Trophoblast cell (in vitro differentiated cells and primary cell): ENCODE data around the gene CD58.

Experiments used
- DNase-seq, 2 donors: peaks; one replicate each; pipeline ENCODE4 v3.0.0-alpha.2; 2016
- H2AFZ ChIP-seq: 2 replicates; pipeline ENCODE4 v1.6.1; 2013; ENCODE audit warnings: low read length, moderate library complexity, mild to moderate bottlenecking; ENCODE audit not compliant: insufficient read depth, poor library complexity
- H2AK5ac ChIP-seq: 2 replicates; pipeline ENCODE4 v1.6.1; 2013; ENCODE audit warnings: mild to moderate bottlenecking, low read length
- H2BK120ac ChIP-seq: 2 replicates; pipeline ENCODE4 v1.6.1; 2013; ENCODE audit warnings: low read length, mild to moderate bottlenecking, moderate library complexity; ENCODE audit not compliant: insufficient read depth, poor library complexity
- H2BK12ac ChIP-seq: 2 replicates; pipeline ENCODE4 v1.6.1; 2013; ENCODE audit warnings: mild to moderate bottlenecking, low read length, moderate library complexity
- H2BK5ac ChIP-seq: 2 replicates; pipeline ENCODE4 v1.6.1; 2013; ENCODE audit warnings: low read length, low read depth, moderate library complexity, mild to moderate bottlenecking; ENCODE audit not compliant: poor library complexity
- H3K14ac ChIP-seq: 2 replicates; pipeline ENCODE4 v1.6.1; 2013; ENCODE audit warnings: mild to moderate bottlenecking, low read length
- H3K18ac ChIP-seq: 2 replicates; pipeline ENCODE4 v1.6.1; 2013; ENCODE audit warnings: mild to moderate bottlenecking, low read length
- H3K23ac ChIP-seq: 2 replicates; pipeline ENCODE4 v1.6.1; 2013; ENCODE audit warnings: low read length
- H3K27ac ChIP-seq: 2 replicates; pipeline ENCODE4 v1.5.1; 2013; ENCODE audit warnings: low read depth, mild to moderate bottlenecking, inconsistent platforms, low read length, moderate library complexity
- H3K27me3 ChIP-seq: 2 replicates; pipeline ENCODE4 v1.6.1; 2013; ENCODE audit warnings: inconsistent platforms, mild to moderate bottlenecking, low read length, moderate library complexity; ENCODE audit not compliant: insufficient read depth
- H3K36me3 ChIP-seq, 2 experiments: 1 replicate in 1 of 2; 2 replicates in 1 of 2; pipeline ENCODE4 v1.6.1; 2013; ENCODE audit warnings: low read length in 2 of 2, mild to moderate bottlenecking in 2 of 2, moderate library complexity in 1 of 2; ENCODE audit not compliant: insufficient read depth in 2 of 2, control insufficient read depth in 1 of 2
- H3K4ac ChIP-seq: 2 replicates; pipeline ENCODE4 v1.6.1; 2013; ENCODE audit warnings: low read depth, mild to moderate bottlenecking, low read length, moderate library complexity
- H3K4me1 ChIP-seq, 2 experiments: 1 replicate in 1 of 2; 2 replicates in 1 of 2; pipeline ENCODE4 v1.6.1; 2013; ENCODE audit warnings: low read length in 2 of 2, mild to moderate bottlenecking in 2 of 2, moderate library complexity in 1 of 2; ENCODE audit not compliant: insufficient read depth in 2 of 2, control insufficient read depth in 1 of 2
- H3K4me2 ChIP-seq: 2 replicates; pipeline ENCODE4 v1.6.1; 2013; ENCODE audit warnings: inconsistent platforms, mild to moderate bottlenecking, low read length, moderate library complexity
- H3K4me3 ChIP-seq: 2 replicates; pipeline ENCODE4 v1.5.1; 2013; ENCODE audit warnings: mild to moderate bottlenecking, low read depth, low read length, inconsistent platforms
- H3K79me1 ChIP-seq: one replicate; pipeline ENCODE4 v1.6.1; 2013; ENCODE audit warnings: low read length
- H3K79me2 ChIP-seq: 2 replicates; pipeline ENCODE4 v1.6.1; 2013; ENCODE audit warnings: low read length, mild to moderate bottlenecking; ENCODE audit not compliant: control insufficient read depth, insufficient read depth, poor library complexity
- H3K9ac ChIP-seq: 2 replicates; pipeline ENCODE4 v1.6.1; 2013; ENCODE audit warnings: mild to moderate bottlenecking, low read length
- H3K9me3 ChIP-seq: 2 replicates; pipeline ENCODE4 v1.6.1; 2013; ENCODE audit warnings: low read depth, mild to moderate bottlenecking, control low read depth, inconsistent platforms, low read length; ENCODE audit not compliant: insufficient read depth
- H4K12ac ChIP-seq: 2 replicates; pipeline ENCODE4 v1.6.1; 2013; ENCODE audit warnings: low read depth, mild to moderate bottlenecking, low read length, moderate library complexity
- H4K8ac ChIP-seq: 2 replicates; pipeline ENCODE4 v1.6.1; 2013; ENCODE audit warnings: low read depth, mild to moderate bottlenecking, low read length, moderate library complexity
- H4K91ac ChIP-seq: one replicate; pipeline ENCODE4 v1.6.1; 2013; ENCODE audit warnings: low read depth, mild to moderate bottlenecking, low read length, moderate library complexity
- WGBS: extraction: QIAGEN DNeasy Blood & Tissue Kit; methylation state at CpG from one replicate; pipeline ENCODE4 v1.1.7; 2013; ENCODE audit warnings: missing lambda C conversion rate; ENCODE audit not compliant: insufficient read length, insufficient coverage; ENCODE audit errors: extremely low coverage; 5-methylcytosine and 5-hydroxymethylcytosine counted together

The CD58 gene

DNA sequence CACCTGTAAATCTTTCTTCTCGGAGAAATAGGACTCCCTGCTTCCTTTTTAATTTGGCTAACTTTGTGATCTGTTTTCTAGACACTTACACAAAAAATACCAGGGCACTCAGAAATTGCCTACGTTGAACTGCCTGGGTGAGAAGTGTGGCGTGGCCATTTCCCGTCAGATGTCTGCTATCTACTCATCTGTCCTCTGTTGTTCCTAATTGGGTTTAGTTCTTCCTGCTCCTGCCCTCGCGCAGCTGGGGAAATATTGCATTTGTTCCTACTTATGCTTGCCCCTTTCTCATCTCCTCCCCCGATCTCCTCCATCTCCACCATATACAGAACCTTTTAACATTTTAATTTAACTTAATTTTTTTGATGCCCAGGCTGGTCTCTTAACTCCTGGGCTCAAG, 55.1 kb downstream of the CD58 start:
- H3K14ac ChIP-seq, result no peak overlapping the region
- WGBS, result 100% methylated on average over 1 of the region's 7 CpGs

GRCh38 chr1:116514708-116515525, 55.9 kb downstream of the CD58 start:
- WGBS, result no CpG with 5 or more reads among the region's 8 CpGs
- DNase-seq, result peak; percentile 9 to 24
- Histone ChIP-seq H3K4ac (no peak overlapping the region), H3K23ac (no peak overlapping the region), H3K36me3 (no peaks in the 10 kb centered on the region), H3K27me3 (no peaks in the 10 kb centered on the region), H2BK120ac (no peak overlapping the region), H3K4me3 (no peak overlapping the region), H3K79me1 (no peaks in the 10 kb centered on the region), H3K4me1 (no peaks in the 10 kb centered on the region), H2AFZ (no peak overlapping the region), H4K91ac (no peak overlapping the region), H2BK5ac (no peak overlapping the region), H3K27ac (no peak overlapping the region), H3K9ac (no peak overlapping the region), H3K79me2 (no peaks in the 10 kb centered on the region), H3K18ac (no peak overlapping the region), H3K14ac (no peak overlapping the region), H3K9me3 (no peaks in the 10 kb centered on the region), H4K12ac (no peak overlapping the region), H4K8ac (no peak overlapping the region), H2BK12ac (no peak overlapping the region), H2AK5ac (no peak overlapping the region), H3K4me2 (no peak overlapping the region)

More for the DNA sequence above, 55.1 kb downstream of the CD58 start:
- no peaks in the 10 kb centered on the region for H3K4me1 ChIP-seq
- H3K79me1 ChIP-seq, result no peaks in the 10 kb centered on the region
- no peaks in the 10 kb centered on the region for H3K79me2 ChIP-seq
- H2AFZ ChIP-seq, result no peak overlapping the region
- no peak overlapping the region for H2BK120ac ChIP-seq
- no peak overlapping the region for H2AK5ac ChIP-seq
- H3K27me3 ChIP-seq, result no peaks in the 10 kb centered on the region
- no peak overlapping the region for H3K4ac ChIP-seq
- H3K18ac ChIP-seq, result no peak overlapping the region
- no peak overlapping the region for H3K4me3 ChIP-seq
- no peak overlapping the region for H4K8ac ChIP-seq
- H4K12ac ChIP-seq, result no peak overlapping the region
- no peak overlapping the region for H3K27ac ChIP-seq
- H4K91ac ChIP-seq, result no peak overlapping the region
- H3K23ac ChIP-seq, result no peak overlapping the region
- H3K4me2 ChIP-seq, result no peak overlapping the region
- no peak for DNase-seq
- H3K36me3 ChIP-seq, result no peaks in the 10 kb centered on the region
- no peaks in the 10 kb centered on the region for H3K9me3 ChIP-seq
- H2BK12ac ChIP-seq, result no peak overlapping the region
- no peak overlapping the region for H3K9ac ChIP-seq
- no peak overlapping the region for H2BK5ac ChIP-seq

DNA sequence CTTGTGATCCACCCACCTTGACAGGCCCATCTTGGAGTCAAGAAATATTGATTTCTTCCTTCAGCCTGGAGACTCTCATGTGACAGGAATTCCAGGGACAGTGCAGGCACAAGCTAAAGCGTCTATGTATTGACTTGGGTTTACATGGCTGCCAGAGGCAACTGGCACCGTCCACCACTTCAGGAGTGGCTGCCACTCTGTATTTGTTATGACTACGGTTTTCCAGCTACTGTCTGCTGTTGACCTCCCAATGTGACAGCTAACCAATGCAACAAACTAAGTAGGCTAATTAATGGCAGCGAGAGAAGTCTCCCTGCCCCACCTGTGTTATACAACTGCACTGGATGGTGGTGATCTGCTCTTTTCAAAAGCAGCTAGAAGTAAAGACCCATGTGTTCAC, 56.9 kb downstream of the CD58 start:
- Histone ChIP-seq H3K36me3 (no peaks in the 10 kb centered on the region), H3K9ac (no peak overlapping the region), H3K27me3 (no peaks in the 10 kb centered on the region), H3K79me1 (no peaks in the 10 kb centered on the region), H4K12ac (no peak overlapping the region), H3K4ac (no peak overlapping the region), H3K4me1 (no peaks in the 10 kb centered on the region), H2AK5ac (no peak overlapping the region), H4K91ac (no peak overlapping the region), H2BK5ac (no peak overlapping the region), H4K8ac (no peak overlapping the region), H3K79me2 (no peaks in the 10 kb centered on the region), H3K9me3 (no peaks in the 10 kb centered on the region), H2BK120ac (no peak overlapping the region), H3K18ac (no peak overlapping the region), H2BK12ac (no peak overlapping the region), H2AFZ (no peak overlapping the region), H3K14ac (no peak overlapping the region), H3K4me2 (no peak overlapping the region), H3K4me3 (no peak overlapping the region), H3K27ac (no peak overlapping the region), H3K23ac (no peak overlapping the region)
- no peak for DNase-seq
- WGBS, result no CpG with 5 or more reads among the region's 4 CpGs

DNA sequence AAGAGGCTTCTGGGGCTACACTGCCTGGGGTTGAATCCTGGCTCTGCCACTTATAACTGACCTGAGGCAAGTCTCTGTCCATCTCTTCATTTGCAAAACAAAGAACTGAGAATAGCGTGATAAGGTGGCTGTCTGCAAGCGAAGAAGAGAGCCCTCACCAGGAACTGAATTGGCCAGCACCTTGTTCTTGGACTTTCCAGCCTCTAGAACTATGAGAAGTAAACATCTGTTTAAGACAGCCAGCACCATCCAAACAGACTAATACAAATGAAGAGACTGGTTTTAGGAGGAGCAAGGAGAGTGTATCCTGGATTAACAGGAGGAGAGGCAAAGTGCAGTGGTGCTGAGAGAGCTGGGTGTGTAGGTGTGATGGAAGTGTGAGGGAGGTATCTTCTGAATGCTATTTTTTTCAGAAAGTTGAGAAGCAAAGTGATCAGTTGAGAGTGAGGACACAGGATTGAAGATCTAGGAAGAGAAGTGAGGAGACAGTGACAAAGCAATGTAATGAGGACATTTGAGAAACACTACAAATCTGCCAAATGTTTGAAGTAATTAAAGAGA, 59.3 kb downstream of the CD58 start:
- no peak overlapping the region for H3K4me3 ChIP-seq
- no peak overlapping the region for H3K23ac ChIP-seq
- no peak overlapping the region for H3K18ac ChIP-seq
- H4K12ac ChIP-seq, result no peak overlapping the region
- WGBS, result no CpG with 5 or more reads among the region's 2 CpGs
- no peak overlapping the region for H2AK5ac ChIP-seq
- no peak overlapping the region for H3K14ac ChIP-seq
- no peak overlapping the region for H4K91ac ChIP-seq
- no peak overlapping the region for H4K8ac ChIP-seq
- no peak overlapping the region for H2BK120ac ChIP-seq
- no peak overlapping the region for H3K9ac ChIP-seq
- H2BK5ac ChIP-seq, result no peak overlapping the region
- H2AFZ ChIP-seq, result no peak overlapping the region
- no peaks in the 10 kb centered on the region for H3K9me3 ChIP-seq
- no peaks in the 10 kb centered on the region for H3K4me1 ChIP-seq
- no peak overlapping the region for H3K4ac ChIP-seq
- H3K79me2 ChIP-seq, result no peaks in the 10 kb centered on the region
- no peaks in the 10 kb centered on the region for H3K27me3 ChIP-seq
- no peaks in the 10 kb centered on the region for H3K36me3 ChIP-seq
- no peak overlapping the region for H3K27ac ChIP-seq
- no peak overlapping the region for H3K4me2 ChIP-seq
- no peak for DNase-seq
- H2BK12ac ChIP-seq, result no peak overlapping the region
- no peaks in the 10 kb centered on the region for H3K79me1 ChIP-seq
